ENCODE data around the gene RPL29. TPM values are rescaled to one million over a fixed set of nuclear protein-coding genes. Genes with fewer than 3 reads are reported as not detected.

RPL29 gene
- total and polyA plus RNA-seq, 2 of the 13 experiments (the other 11 are each of a cell fraction or from before 2014, with no cell fraction given), result 1,348 to 2,263 TPM

DNA sequence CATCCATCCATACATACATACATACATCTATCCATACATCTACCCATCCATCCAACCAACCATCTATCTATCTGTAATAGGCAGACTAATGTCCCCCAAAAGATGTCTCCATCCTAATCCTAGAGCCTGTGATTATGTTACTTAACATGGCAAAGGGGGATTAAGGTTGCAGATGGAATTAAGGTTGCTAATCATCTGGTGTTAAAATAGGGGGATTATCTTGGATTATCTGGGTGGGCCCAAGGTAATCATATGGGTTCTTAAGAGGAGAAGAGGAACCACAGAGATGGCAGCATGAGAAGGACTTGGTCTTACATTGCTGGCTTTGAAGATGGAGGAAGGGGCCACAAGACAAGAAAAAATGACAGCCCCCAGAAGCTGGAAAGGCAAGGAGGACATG, 14.7 kb upstream of the RPL29 start:
- no TSS peak for BruUV-seq (replicated peaks)
- H3K9me3 ChIP-seq (ENCODE audit: low read length), result no peaks in the 10 kb centered on the region
- H2AFZ ChIP-seq (ENCODE audit: low read length), result no peak overlapping the region
- peaks cover 4 to 20% of the 10 kb centered on the region in 2 experiments; a peak in 3 of 5 replicates for H3K27me3 ChIP-seq (ENCODE audit: control insufficient read depth in 1 of 2, insufficient read depth in 2 of 2, low read length in 2 of 2)
- ATAC-seq, result no peak
- intact Hi-C loops (cut with micrococcal nuclease; ENCODE audit: unreplicated experiment), result no loop called here
- CTCF ChIA-PET (ENCODE audit: low intra/inter-chr PET ratio, low total read pairs), result no interaction called here
- H4K20me1 ChIP-seq (ENCODE audit: insufficient read depth, low read length), result no peaks in the 10 kb centered on the region
- POLR2A ChIA-PET, result no interaction called here
- DNase-seq (ENCODE audit: low spot score), result no peak
- H3K36me3 ChIP-seq (replicated peaks in 1 of 2; ENCODE audit: control insufficient read depth in 1 of 2, insufficient read depth in 2 of 2, low read length in 2 of 2), result no peaks in the 10 kb centered on the region
- no peak overlapping the region for H3K27ac ChIP-seq (ENCODE audit: extremely low read length, insufficient read depth, low read length)
- FAIRE-seq, result no peak
- H3K79me2 ChIP-seq (ENCODE audit: insufficient read depth, low read length), result no peaks in the 10 kb centered on the region
- in situ Hi-C loops (cut with HindIII; ENCODE audit: extremely low pct_ligation_motif_present, low pct_unique_long_range_greater_than_20kb), result no loop called here
- no peak overlapping the region for H3K4me3 ChIP-seq (replicated peaks in 1 of 3; ENCODE audit: insufficient read depth in 1 of 3, low read depth in 2 of 3, low read length in 3 of 3)
- H3K4me2 ChIP-seq (ENCODE audit: low read depth, low read length), result no peak overlapping the region
- no peak overlapping the region for H3K9ac ChIP-seq (ENCODE audit: insufficient read depth, low read depth, low read length)
- peaks cover 38% of the 10 kb centered on the region for H3K4me1 ChIP-seq (ENCODE audit: insufficient read depth, low read length)
- TF ChIP-seq KLF16 (CRISPR knock-in tag; IDR thresholded peaks at IDR 0.05), result no peak
- TF ChIP-seq MBNL3 (CRISPR knock-in tag; conservative IDR thresholded peaks at IDR 0.05), result no peak
- no peak for TF ChIP-seq POLR2G (IDR thresholded peaks at IDR 0.05; ENCODE audit: low read depth, low read length)
- TF ChIP-seq ZFX (CRISPR knock-in tag; IDR thresholded peaks at IDR 0.05; ENCODE audit: low read depth), result no peak
- TF ChIP-seq DNMT1 (CRISPR knock-in tag; IDR thresholded peaks at IDR 0.05), result no peak
- no peak for TF ChIP-seq ZSCAN29 (CRISPR knock-in tag; conservative IDR thresholded peaks at IDR 0.05)
- TF ChIP-seq, protein P1, sequence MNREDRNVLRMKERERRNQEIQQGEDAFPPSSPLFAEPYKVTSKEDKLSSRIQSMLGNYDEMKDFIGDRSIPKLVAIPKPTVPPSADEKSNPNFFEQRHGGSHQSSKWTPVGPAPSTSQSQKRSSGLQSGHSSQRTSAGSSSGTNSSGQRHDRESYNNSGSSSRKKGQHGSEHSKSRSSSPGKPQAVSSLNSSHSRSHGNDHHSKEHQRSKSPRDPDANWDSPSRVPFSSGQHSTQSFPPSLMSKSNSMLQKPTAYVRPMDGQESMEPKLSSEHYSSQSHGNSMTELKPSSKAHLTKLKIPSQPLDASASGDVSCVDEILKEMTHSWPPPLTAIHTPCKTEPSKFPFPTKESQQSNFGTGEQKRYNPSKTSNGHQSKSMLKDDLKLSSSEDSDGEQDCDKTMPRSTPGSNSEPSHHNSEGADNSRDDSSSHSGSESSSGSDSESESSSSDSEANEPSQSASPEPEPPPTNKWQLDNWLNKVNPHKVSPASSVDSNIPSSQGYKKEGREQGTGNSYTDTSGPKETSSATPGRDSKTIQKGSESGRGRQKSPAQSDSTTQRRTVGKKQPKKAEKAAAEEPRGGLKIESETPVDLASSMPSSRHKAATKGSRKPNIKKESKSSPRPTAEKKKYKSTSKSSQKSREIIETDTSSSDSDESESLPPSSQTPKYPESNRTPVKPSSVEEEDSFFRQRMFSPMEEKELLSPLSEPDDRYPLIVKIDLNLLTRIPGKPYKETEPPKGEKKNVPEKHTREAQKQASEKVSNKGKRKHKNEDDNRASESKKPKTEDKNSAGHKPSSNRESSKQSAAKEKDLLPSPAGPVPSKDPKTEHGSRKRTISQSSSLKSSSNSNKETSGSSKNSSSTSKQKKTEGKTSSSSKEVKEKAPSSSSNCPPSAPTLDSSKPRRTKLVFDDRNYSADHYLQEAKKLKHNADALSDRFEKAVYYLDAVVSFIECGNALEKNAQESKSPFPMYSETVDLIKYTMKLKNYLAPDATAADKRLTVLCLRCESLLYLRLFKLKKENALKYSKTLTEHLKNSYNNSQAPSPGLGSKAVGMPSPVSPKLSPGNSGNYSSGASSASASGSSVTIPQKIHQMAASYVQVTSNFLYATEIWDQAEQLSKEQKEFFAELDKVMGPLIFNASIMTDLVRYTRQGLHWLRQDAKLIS (CRISPR knock-in tag; IDR thresholded peaks at IDR 0.05), result no peak
- TF ChIP-seq, protein P2, sequence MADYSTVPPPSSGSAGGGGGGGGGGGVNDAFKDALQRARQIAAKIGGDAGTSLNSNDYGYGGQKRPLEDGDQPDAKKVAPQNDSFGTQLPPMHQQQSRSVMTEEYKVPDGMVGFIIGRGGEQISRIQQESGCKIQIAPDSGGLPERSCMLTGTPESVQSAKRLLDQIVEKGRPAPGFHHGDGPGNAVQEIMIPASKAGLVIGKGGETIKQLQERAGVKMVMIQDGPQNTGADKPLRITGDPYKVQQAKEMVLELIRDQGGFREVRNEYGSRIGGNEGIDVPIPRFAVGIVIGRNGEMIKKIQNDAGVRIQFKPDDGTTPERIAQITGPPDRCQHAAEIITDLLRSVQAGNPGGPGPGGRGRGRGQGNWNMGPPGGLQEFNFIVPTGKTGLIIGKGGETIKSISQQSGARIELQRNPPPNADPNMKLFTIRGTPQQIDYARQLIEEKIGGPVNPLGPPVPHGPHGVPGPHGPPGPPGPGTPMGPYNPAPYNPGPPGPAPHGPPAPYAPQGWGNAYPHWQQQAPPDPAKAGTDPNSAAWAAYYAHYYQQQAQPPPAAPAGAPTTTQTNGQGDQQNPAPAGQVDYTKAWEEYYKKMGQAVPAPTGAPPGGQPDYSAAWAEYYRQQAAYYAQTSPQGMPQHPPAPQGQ (CRISPR knock-in tag; IDR thresholded peaks at IDR 0.05; ENCODE audit: borderline replicate concordance), result no peak
- no peak for TF ChIP-seq YEATS4 (CRISPR knock-in tag; IDR thresholded peaks at IDR 0.05; ENCODE audit: borderline replicate concordance)
- no peak for TF ChIP-seq FOXJ3 (CRISPR knock-in tag; IDR thresholded peaks at IDR 0.05; ENCODE audit: borderline replicate concordance)
- TF ChIP-seq, protein P3, sequence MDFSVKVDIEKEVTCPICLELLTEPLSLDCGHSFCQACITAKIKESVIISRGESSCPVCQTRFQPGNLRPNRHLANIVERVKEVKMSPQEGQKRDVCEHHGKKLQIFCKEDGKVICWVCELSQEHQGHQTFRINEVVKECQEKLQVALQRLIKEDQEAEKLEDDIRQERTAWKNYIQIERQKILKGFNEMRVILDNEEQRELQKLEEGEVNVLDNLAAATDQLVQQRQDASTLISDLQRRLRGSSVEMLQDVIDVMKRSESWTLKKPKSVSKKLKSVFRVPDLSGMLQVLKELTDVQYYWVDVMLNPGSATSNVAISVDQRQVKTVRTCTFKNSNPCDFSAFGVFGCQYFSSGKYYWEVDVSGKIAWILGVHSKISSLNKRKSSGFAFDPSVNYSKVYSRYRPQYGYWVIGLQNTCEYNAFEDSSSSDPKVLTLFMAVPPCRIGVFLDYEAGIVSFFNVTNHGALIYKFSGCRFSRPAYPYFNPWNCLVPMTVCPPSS (IDR thresholded peaks at IDR 0.05), result no peak
- TF ChIP-seq ATF7 (IDR thresholded peaks at IDR 0.05), result no peak
- TF ChIP-seq ATF7 (CRISPR knock-in tag; IDR thresholded peaks at IDR 0.05), result no peak
- TF ChIP-seq NFYC (CRISPR knock-in tag; IDR thresholded peaks at IDR 0.05), result no peak
- TF ChIP-seq ZNF3 (CRISPR knock-in tag; IDR thresholded peaks at IDR 0.05), result no peak
- TF ChIP-seq, protein P4, sequence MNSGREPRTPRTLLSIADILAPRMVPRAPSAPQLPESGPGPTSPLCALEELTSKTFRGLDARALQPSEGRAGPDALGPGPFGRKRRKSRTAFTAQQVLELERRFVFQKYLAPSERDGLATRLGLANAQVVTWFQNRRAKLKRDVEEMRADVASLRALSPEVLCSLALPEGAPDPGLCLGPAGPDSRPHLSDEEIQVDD (CRISPR knock-in tag; IDR thresholded peaks at IDR 0.05; ENCODE audit: borderline replicate concordance), result no peak

All from HepG2 (cell line).